Left ventricle myocardium inferior (tissue), 1 donor: ENCODE measurements around the gene QRICH2. TPM values are rescaled to one million over a fixed set of nuclear protein-coding genes. Genes with fewer than 3 reads are reported as not detected.
"Not testable (repeated sequence)": the region's sequence is repeated elsewhere in the genome, so short reads cannot be mapped to it uniquely, and the experiment has no call there.

Experiments used
- DNase-seq: peaks from one replicate; pipeline ENCODE4 v3.0.0-alpha.2; 2020
- H3K27ac ChIP-seq: fragments of 200-600 bp; replicated peaks from 2 replicates; pipeline ENCODE4 v1.8.0; 2021
- H3K27me3 ChIP-seq: fragments of 200-600 bp; 2 replicates; pipeline ENCODE4 v1.8.0; 2021; ENCODE audit warnings: low read depth
- H3K36me3 ChIP-seq: fragments of 200-600 bp; 2 replicates; pipeline ENCODE4 v1.8.0; 2021
- H3K4me1 ChIP-seq: fragments of 200-600 bp; 2 replicates; pipeline ENCODE4 v1.8.0; 2021
- H3K4me3 ChIP-seq: fragments of 200-600 bp; 2 replicates; pipeline ENCODE4 v1.8.0; 2021; ENCODE audit warnings: mild to moderate bottlenecking, moderate library complexity
- H3K9me3 ChIP-seq: fragments of 200-600 bp; replicated peaks from 2 replicates; pipeline ENCODE4 v1.8.0; 2021
- CTCF ChIP-seq: fragments of 200-600 bp; IDR thresholded peaks from 2 replicates; pipeline ENCODE4 v1.8.0; 2021; ENCODE audit warnings: antibody characterized with exemption, mild to moderate bottlenecking, borderline replicate concordance
- intact Hi-C: fragments of 100-400 bp; cut with micrococcal nuclease; formaldehyde crosslinking; loops from one replicate; pipeline ENCODE4 v1.11.0; 2022
- total RNA-seq: library from RNA; stranded (reverse); fragmentation: NEBNext Ultra II Directional; extraction: Animal tissue kit (Norgen Biotek cat#: 25700); gene quantifications from one replicate; pipeline ENCODE4 v1.2.1, GENCODE V29; 2021
- donor health status: DM: no; HTN: yes; CAD: no; lungs with severe emphysema.

The QRICH2 gene
- total RNA-seq, 1 donor from 2014 or later = 2.4 TPM

- H3K27ac ChIP-seq = no peak overlapping the region
Measured at GRCh38 chr17:76250141-76250540, 57.9 kb downstream of the QRICH2 start.

GRCh38 chr17:76248013-76248782 is 59.9 kb downstream of the QRICH2 start:
- peak; percentile 13 for TF ChIP-seq CTCF
- Histone ChIP-seq H3K4me3 (no peak overlapping the region), H3K27ac (no peak overlapping the region), H3K27me3 (no peaks in the 10 kb centered on the region), H3K36me3 (no peaks in the 10 kb centered on the region), H3K9me3 (no peaks in the 10 kb centered on the region), H3K4me1 (peaks cover 10% of the 10 kb centered on the region)
- intact Hi-C loops = no loop called here
- no peak for DNase-seq

More at GRCh38 chr17:76250141-76250540, 57.9 kb downstream of the QRICH2 start:
- H3K4me3 ChIP-seq = no peak overlapping the region
- intact Hi-C loops = no loop called here
- no peak for TF ChIP-seq CTCF
- no peaks in the 10 kb centered on the region for H3K9me3 ChIP-seq
- H3K27me3 ChIP-seq = no peaks in the 10 kb centered on the region
- no peak for DNase-seq
- no peaks in the 10 kb centered on the region for H3K36me3 ChIP-seq
- peaks cover 11% of the 10 kb centered on the region for H3K4me1 ChIP-seq

- DNase-seq = no peak
- Histone ChIP-seq H3K4me3 (no peak overlapping the region), H3K27me3 (no peaks in the 10 kb centered on the region), H3K9me3 (no peaks in the 10 kb centered on the region), H3K4me1 (peaks cover under 1% of the 10 kb centered on the region), H3K27ac (no peak overlapping the region), H3K36me3 (no peaks in the 10 kb centered on the region)
- intact Hi-C loops = no loop called here
- no peak for TF ChIP-seq CTCF
Measured at GRCh38 chr17:76247304-76247703, 60.8 kb downstream of the QRICH2 start.

GRCh38 chr17:76246080-76247066 is 61.7 kb downstream of the QRICH2 start:
- H3K9me3 ChIP-seq = no peaks in the 10 kb centered on the region
- intact Hi-C loops = no loop called here
- H3K27me3 ChIP-seq = no peaks in the 10 kb centered on the region
- peaks cover 8% of the 10 kb centered on the region for H3K4me1 ChIP-seq
- H3K4me3 ChIP-seq = no peak overlapping the region
- no peak for TF ChIP-seq CTCF
- H3K36me3 ChIP-seq = no peaks in the 10 kb centered on the region
- no peak for DNase-seq
- no peak overlapping the region for H3K27ac ChIP-seq

GRCh38 chr17:76244721-76245120 is 63.4 kb downstream of the QRICH2 start:
- H3K9me3 ChIP-seq, DNase-seq, intact Hi-C loops, H3K27ac ChIP-seq, H3K27me3 ChIP-seq, H3K4me3 ChIP-seq, H3K36me3 ChIP-seq: not testable (repeated sequence)
- peaks cover 18% of the 10 kb centered on the region for H3K4me1 ChIP-seq
